GM04503 (cell line): ENCODE measurements around the gene BCAN.
A peak's percentile ranks its signal among the peaks of the same experiment; 100 is the strongest.

ENCODE experiments used
- DNase-seq: peaks from one replicate; pipeline ENCODE4 v3.0.0-alpha.2; 2012; ENCODE audit warnings: low read depth

The BCAN gene

GRCh38 chr1:156644640-156645039, 2.7 kb downstream of the BCAN start:
- no peak for DNase-seq

- no peak for DNase-seq
Observed at GRCh38 chr1:156645056-156645455, 3.1 kb downstream of the BCAN start.

GRCh38 chr1:156645666-156646065, 3.7 kb downstream of the BCAN start:
- no peak for DNase-seq

GRCh38 chr1:156646738-156647211, 4.9 kb downstream of the BCAN start:
- DNase-seq = no peak

- DNase-seq = no peak
Observed at GRCh38 chr1:156647351-156647750, 5.4 kb downstream of the BCAN start.

- no peak for DNase-seq
Observed at GRCh38 chr1:156648496-156648895, 6.6 kb downstream of the BCAN start.

- DNase-seq = no peak
Observed at GRCh38 chr1:156648951-156649350, 7.0 kb downstream of the BCAN start.

- no peak for DNase-seq
Observed at GRCh38 chr1:156652131-156652991, 10.4 kb downstream of the BCAN start.

- DNase-seq = no peak
Observed at GRCh38 chr1:156652992-156653355, 11.1 kb downstream of the BCAN start.

GRCh38 chr1:156654700-156655099, 12.8 kb downstream of the BCAN start:
- no peak for DNase-seq

GRCh38 chr1:156655151-156655903, 13.4 kb downstream of the BCAN start:
- no peak for DNase-seq

GRCh38 chr1:156655904-156656516, 14.1 kb downstream of the BCAN start:
- DNase-seq = no peak

GRCh38 chr1:156656806-156657740, 15.2 kb downstream of the BCAN start:
- DNase-seq = no peak

- no peak for DNase-seq
Observed at GRCh38 chr1:156657741-156658319, 15.9 kb downstream of the BCAN start.

- no peak for DNase-seq
Observed at GRCh38 chr1:156658496-156658895, 16.6 kb downstream of the BCAN start.

GRCh38 chr1:156658945-156659574, 17.1 kb downstream of the BCAN start:
- no peak for DNase-seq

- DNase-seq = no peak
Observed at GRCh38 chr1:156659661-156659987, 17.7 kb downstream of the BCAN start.

GRCh38 chr1:156659988-156660751, 18.3 kb downstream of the BCAN start:
- DNase-seq = peak; percentile 80

GRCh38 chr1:156660752-156661112, 18.8 kb downstream of the BCAN start:
- DNase-seq = no peak
